Nephron (organoid): Measurements from ENCODE around the gene ICOS.

ENCODE experiments used
- H3K27ac Mint-ChIP-seq, 3 experiments: 2 replicates each; pipeline ENCODE4 v1.8.0; 2020; ENCODE audit warnings: mixed read lengths in 3 of 3, mild to moderate bottlenecking in 2 of 3, moderate library complexity in 1 of 3
- H3K27me3 Mint-ChIP-seq: 2 replicates; pipeline ENCODE4 v1.8.0; 2021; ENCODE audit warnings: low read depth, mild to moderate bottlenecking, moderate library complexity, mixed read lengths
- H3K36me3 Mint-ChIP-seq: 2 replicates; pipeline ENCODE4 v1.8.0; 2020; ENCODE audit warnings: low read depth, mixed read lengths
- H3K4me1 Mint-ChIP-seq: 2 replicates; pipeline ENCODE4 v1.8.0; 2020; ENCODE audit warnings: mixed read lengths
- H3K4me3 Mint-ChIP-seq, 3 experiments: 2 replicates each; pipeline ENCODE4 v1.8.0; 2020; ENCODE audit warnings: mild to moderate bottlenecking in 3 of 3, mixed read lengths in 3 of 3, moderate library complexity in 2 of 3
- H3K9me3 Mint-ChIP-seq: 2 replicates; pipeline ENCODE4 v1.8.0; 2020; ENCODE audit warnings: mixed read lengths
- TF ChIP-seq, protein P1 (sequence below), 3 experiments: fragments of 200-600 bp; sonication (generic); IDR thresholded peaks; one replicate each; pipeline ENCODE4 v1.5.0; 2021; ENCODE audit warnings: antibody characterized with exemption in 3 of 3; ENCODE audit not compliant: unreplicated experiment in 3 of 3

Gene ICOS

DNA sequence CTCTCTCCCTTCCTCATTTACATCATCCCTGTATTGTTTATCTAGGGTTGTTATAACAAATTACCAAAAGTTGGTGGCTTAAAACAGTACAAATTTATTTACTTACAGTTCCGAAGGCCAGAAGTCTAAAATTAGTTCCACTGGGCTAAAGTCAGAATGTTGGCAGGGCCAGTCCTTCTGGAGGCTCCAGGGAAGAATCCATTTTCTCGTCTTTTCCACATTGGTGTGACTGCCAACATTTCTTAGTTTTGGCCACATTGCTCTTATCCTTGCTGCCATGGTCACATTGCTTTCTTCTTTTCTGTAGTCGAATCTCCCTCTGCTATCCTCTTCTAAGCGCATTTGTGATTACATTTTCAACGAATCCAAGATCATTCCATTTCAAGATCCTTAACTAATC, 34.7 kb downstream of the ICOS start:
- no peak overlapping the region for H3K27ac Mint-ChIP-seq
- peaks cover 16% of the 10 kb centered on the region for H3K4me1 Mint-ChIP-seq
- no peaks in the 10 kb centered on the region for H3K36me3 Mint-ChIP-seq
- no peak overlapping the region for H3K4me3 Mint-ChIP-seq
- H3K9me3 Mint-ChIP-seq, result peaks cover 3% of the 10 kb centered on the region
- peaks cover 5% of the 10 kb centered on the region for H3K27me3 Mint-ChIP-seq
- TF ChIP-seq, protein P1, sequence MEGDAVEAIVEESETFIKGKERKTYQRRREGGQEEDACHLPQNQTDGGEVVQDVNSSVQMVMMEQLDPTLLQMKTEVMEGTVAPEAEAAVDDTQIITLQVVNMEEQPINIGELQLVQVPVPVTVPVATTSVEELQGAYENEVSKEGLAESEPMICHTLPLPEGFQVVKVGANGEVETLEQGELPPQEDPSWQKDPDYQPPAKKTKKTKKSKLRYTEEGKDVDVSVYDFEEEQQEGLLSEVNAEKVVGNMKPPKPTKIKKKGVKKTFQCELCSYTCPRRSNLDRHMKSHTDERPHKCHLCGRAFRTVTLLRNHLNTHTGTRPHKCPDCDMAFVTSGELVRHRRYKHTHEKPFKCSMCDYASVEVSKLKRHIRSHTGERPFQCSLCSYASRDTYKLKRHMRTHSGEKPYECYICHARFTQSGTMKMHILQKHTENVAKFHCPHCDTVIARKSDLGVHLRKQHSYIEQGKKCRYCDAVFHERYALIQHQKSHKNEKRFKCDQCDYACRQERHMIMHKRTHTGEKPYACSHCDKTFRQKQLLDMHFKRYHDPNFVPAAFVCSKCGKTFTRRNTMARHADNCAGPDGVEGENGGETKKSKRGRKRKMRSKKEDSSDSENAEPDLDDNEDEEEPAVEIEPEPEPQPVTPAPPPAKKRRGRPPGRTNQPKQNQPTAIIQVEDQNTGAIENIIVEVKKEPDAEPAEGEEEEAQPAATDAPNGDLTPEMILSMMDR (IDR thresholded peaks at IDR 0.05; ENCODE audit: unreplicated experiment in 3 of 3), result no peak

DNA sequence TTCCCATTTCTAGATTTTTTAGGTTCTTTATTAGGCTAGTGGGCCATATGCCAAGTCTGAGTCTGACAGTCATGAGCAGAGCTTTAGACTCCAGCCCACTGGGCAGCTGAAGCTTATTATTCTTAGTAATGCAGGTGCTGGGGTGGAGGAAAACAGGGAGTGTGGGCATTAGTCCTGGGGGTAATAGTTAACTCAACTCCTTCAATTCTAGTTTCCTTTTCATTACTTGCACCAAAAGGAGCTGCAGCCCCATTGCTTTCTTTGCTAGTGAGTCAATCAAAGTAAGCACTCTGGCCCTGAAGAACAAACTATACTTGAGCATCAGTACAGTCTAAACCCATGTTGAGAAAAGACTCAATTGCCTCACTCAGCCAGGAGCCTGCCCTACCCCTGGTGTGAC, 35.5 kb downstream of the ICOS start:
- Mint-ChIP-seq H3K4me3 (no peak overlapping the region), H3K36me3 (no peaks in the 10 kb centered on the region), H3K27me3 (peaks cover 5% of the 10 kb centered on the region), H3K9me3 (peaks cover 3% of the 10 kb centered on the region), H3K4me1 (peaks cover 16% of the 10 kb centered on the region), H3K27ac (no peak overlapping the region)
- TF ChIP-seq, protein P1 (IDR thresholded peaks at IDR 0.05; ENCODE audit: unreplicated experiment in 3 of 3), result no peak

- H3K9me3 Mint-ChIP-seq, result peaks cover 3% of the 10 kb centered on the region
- H3K36me3 Mint-ChIP-seq, result no peaks in the 10 kb centered on the region
- no peak overlapping the region for H3K27ac Mint-ChIP-seq
- H3K4me3 Mint-ChIP-seq, result no peak overlapping the region
- peaks cover 16% of the 10 kb centered on the region for H3K4me1 Mint-ChIP-seq
- peaks cover 5% of the 10 kb centered on the region for H3K27me3 Mint-ChIP-seq
- TF ChIP-seq, protein P1 (IDR thresholded peaks at IDR 0.05; ENCODE audit: unreplicated experiment in 3 of 3), result no peak
These were observed 36.4 kb downstream of the ICOS start for GRCh38 chr2:203973000-203973399.

DNA sequence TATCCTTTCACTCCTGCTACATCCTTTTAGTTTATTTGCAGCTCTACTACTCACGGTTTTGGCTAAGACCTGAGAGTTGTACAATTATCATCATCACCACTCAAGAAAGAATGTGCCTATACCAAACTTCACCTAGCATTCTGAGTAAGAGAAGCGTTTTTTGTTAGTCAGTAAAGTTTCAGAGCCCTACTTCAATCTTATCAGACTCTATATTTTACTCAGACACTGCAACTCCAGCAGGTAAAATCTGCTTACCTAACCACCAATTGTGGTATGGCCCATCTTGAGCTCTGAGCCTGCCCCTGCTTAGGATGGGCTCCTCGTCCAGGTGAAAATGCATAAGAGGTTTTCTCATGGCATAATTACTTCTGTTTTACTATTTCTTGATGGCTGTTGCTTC, 37.1 kb downstream of the ICOS start:
- Mint-ChIP-seq H3K36me3 (no peaks in the 10 kb centered on the region), H3K27me3 (peaks cover 5% of the 10 kb centered on the region), H3K4me3 (no peak overlapping the region), H3K9me3 (peaks cover 6% of the 10 kb centered on the region), H3K4me1 (peaks cover 16% of the 10 kb centered on the region), H3K27ac (no peak overlapping the region)
- TF ChIP-seq, protein P1 (IDR thresholded peaks at IDR 0.05; ENCODE audit: unreplicated experiment in 3 of 3), result no peak

- Mint-ChIP-seq H3K4me3 (no peak overlapping the region), H3K9me3 (peaks cover 5% of the 10 kb centered on the region), H3K27me3 (peaks cover 5% of the 10 kb centered on the region)
These were observed 39.3 kb downstream of the ICOS start for GRCh38 chr2:203975912-203976311.

DNA sequence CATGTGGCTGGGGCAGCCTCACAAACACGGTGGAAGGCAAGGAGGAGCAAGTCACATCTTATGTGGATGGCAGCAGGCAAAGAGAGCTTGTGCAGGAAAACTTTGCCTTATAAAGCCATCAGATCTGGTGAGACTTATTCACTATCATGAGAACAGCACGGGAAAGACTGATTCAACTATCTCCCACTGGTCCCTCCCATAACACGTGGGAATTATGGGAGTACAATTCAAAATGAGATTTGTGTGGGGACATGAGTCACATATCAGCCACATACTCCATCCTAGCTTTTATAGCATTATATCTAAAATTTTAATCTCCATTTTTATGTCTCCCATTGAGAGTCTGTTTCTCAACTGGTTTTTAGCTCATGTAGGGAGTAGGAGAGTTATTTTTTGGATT, 45.7 kb downstream of the ICOS start:
- no peak overlapping the region for H3K4me3 Mint-ChIP-seq
- H3K9me3 Mint-ChIP-seq, result peaks cover 6% of the 10 kb centered on the region
- H3K36me3 Mint-ChIP-seq, result no peaks in the 10 kb centered on the region
- H3K27me3 Mint-ChIP-seq, result no peaks in the 10 kb centered on the region
- peaks cover 6% of the 10 kb centered on the region for H3K4me1 Mint-ChIP-seq
- TF ChIP-seq, protein P1 (IDR thresholded peaks at IDR 0.05; ENCODE audit: unreplicated experiment in 3 of 3), result no peak
- H3K27ac Mint-ChIP-seq, result no peak overlapping the region

More at GRCh38 chr2:203975912-203976311, 39.3 kb downstream of the ICOS start:
- H3K36me3 Mint-ChIP-seq, result no peaks in the 10 kb centered on the region
- peaks cover 16% of the 10 kb centered on the region for H3K4me1 Mint-ChIP-seq
- TF ChIP-seq, protein P1 (IDR thresholded peaks at IDR 0.05; ENCODE audit: unreplicated experiment in 3 of 3), result no peak
- H3K27ac Mint-ChIP-seq, result no peak overlapping the region
